ENCODE results near the gene NFIA. TPM values are rescaled to one million over a fixed set of nuclear protein-coding genes. Genes with fewer than 3 reads are reported as not detected.

NFIA gene
- total RNA-seq, 1 experiment from 2014 or later = 0.35 TPM

DNA sequence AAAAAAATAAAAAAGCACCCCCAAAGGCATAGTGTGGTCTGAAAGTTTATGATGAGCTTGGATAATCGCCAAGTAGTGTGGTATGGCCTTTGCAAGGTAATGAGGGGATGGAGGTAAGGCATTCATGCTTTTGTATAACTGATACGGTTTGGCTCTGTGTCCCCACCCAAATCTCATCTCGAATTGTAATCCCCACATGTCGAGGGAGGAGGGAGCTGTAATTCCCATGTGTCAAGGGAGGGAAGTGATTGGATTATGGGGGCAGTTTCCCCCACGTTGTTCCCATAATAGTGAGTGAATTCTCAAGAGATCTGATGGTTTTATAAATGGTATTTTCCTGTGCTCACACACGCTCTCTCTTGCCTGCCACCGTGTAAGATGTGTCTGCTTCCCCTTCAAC, 215.5 kb downstream of the NFIA start:
- Histone ChIP-seq H2AK5ac (ENCODE audit: insufficient read length, low read length) (no peak overlapping the region), H3K27ac (ENCODE audit: insufficient read length, low read depth, low read length) (no peak overlapping the region), H3K56ac (ENCODE audit: insufficient read length, low read depth, low read length) (no peak overlapping the region), H2BK12ac (ENCODE audit: insufficient read length, low read depth, low read length) (peak overlapping the region; percentile 16), H3K4me2 (ENCODE audit: insufficient read depth, insufficient read length, low read length) (peak overlapping the region; percentile 14), H3K23ac (ENCODE audit: insufficient read length, low read depth, low read length) (no peak overlapping the region), H3K79me2 (ENCODE audit: insufficient read depth, low read length) (no peaks in the 10 kb centered on the region), H3K14ac (ENCODE audit: insufficient read depth, low read length) (no peak overlapping the region), H3K23me2 (ENCODE audit: insufficient read length, low read depth, low read length, poor library complexity, severe bottlenecking) (no peaks in the 10 kb centered on the region), H3T11ph (ENCODE audit: low read length) (no peak overlapping the region), H2BK120ac (ENCODE audit: low read depth, low read length, poor library complexity, severe bottlenecking) (no peak overlapping the region), H3K4me1 (ENCODE audit: insufficient read depth, low read length) (peaks cover 27% of the 10 kb centered on the region), H2BK5ac (ENCODE audit: insufficient read length, low read length) (no peak overlapping the region), H2BK20ac (ENCODE audit: low read depth, low read length, poor library complexity, severe bottlenecking) (no peak overlapping the region), H4K8ac (replicated peaks; ENCODE audit: insufficient read length, low read depth, low read length) (no peak overlapping the region), H2BK15ac (ENCODE audit: low read depth, low read length) (no peak overlapping the region), H3K79me1 (ENCODE audit: insufficient read depth, low read depth, low read length, poor library complexity, severe bottlenecking) (no peaks in the 10 kb centered on the region), H4K20me1 (ENCODE audit: control insufficient read depth, insufficient read depth, insufficient read length) (no peaks in the 10 kb centered on the region), H3K27me3 (ENCODE audit: insufficient read depth, low read length) (no peaks in the 10 kb centered on the region), H4K91ac (ENCODE audit: insufficient read length, low read depth, low read length) (no peak overlapping the region), H3K9me3 (ENCODE audit: control insufficient read depth, low read depth, low read length) (no peaks in the 10 kb centered on the region), H3K9ac (ENCODE audit: extremely low read depth, insufficient read length, low read length) (no peak overlapping the region), H3K18ac (ENCODE audit: insufficient read length, low read depth, low read length) (no peak overlapping the region), H4K5ac (ENCODE audit: insufficient read length, low read depth, low read length) (no peak overlapping the region), H2AFZ (ENCODE audit: low read length) (peak overlapping the region; percentile 3), H3K4ac (ENCODE audit: low read depth, low read length) (no peak overlapping the region)
- Mint-ChIP-seq H3K27me3 (ENCODE audit: low read depth) (no peaks in the 10 kb centered on the region), H3K4me1 (peaks cover 67 to 71% of the 10 kb centered on the region in 2 experiments), H3K4me3 (no peak overlapping the region; a peak in 1 of 5 replicates), H3K27ac (peak overlapping the region; percentile 7 to 70 (median 9); a peak in 6 of 7 replicates), H3K9me3 (peaks cover 8 to 9% of the 10 kb centered on the region in 2 experiments; a peak in 4 of 5 replicates), H3K36me3 (ENCODE audit: insufficient read depth in 1 of 3, low read depth in 3 of 3) (peaks cover 0 to 13% (median 11%) of the 10 kb centered on the region in 3 experiments; a peak in 5 of 7 replicates)
- TF ChIP-seq, protein P1, sequence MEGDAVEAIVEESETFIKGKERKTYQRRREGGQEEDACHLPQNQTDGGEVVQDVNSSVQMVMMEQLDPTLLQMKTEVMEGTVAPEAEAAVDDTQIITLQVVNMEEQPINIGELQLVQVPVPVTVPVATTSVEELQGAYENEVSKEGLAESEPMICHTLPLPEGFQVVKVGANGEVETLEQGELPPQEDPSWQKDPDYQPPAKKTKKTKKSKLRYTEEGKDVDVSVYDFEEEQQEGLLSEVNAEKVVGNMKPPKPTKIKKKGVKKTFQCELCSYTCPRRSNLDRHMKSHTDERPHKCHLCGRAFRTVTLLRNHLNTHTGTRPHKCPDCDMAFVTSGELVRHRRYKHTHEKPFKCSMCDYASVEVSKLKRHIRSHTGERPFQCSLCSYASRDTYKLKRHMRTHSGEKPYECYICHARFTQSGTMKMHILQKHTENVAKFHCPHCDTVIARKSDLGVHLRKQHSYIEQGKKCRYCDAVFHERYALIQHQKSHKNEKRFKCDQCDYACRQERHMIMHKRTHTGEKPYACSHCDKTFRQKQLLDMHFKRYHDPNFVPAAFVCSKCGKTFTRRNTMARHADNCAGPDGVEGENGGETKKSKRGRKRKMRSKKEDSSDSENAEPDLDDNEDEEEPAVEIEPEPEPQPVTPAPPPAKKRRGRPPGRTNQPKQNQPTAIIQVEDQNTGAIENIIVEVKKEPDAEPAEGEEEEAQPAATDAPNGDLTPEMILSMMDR (conservative IDR thresholded peaks at IDR 0.05) = no peak
- WGBS (ENCODE audit: extremely low coverage, insufficient read length, low lambda C conversion rate) = no CpG with 5 or more reads among the region's 7 CpGs
- DNase-seq = no peak

Measured in H9 (cell line).